ENCODE measurements around the gene PAX7.

The PAX7 gene

DNA sequence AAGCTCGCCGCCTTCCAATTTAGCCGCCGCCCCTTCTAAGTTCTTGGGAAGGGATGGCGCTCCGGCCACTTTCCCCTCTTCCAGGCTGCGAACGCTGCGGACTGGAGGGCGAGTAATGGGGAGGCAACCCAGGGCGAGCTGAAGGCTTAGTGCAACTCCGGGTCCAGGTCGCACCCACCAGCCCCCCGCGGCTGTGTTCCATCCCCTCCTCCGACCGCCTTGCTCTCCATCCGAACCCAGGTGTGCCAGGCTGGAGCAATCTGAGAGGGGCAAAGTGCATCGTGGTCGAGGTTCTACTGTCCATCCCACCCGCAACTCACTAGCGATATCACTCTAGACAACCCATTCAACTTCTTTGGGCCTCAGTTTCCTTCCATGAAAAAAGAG, 13.4 kb downstream of the PAX7 start:
- TF ChIP-seq, protein P1, sequence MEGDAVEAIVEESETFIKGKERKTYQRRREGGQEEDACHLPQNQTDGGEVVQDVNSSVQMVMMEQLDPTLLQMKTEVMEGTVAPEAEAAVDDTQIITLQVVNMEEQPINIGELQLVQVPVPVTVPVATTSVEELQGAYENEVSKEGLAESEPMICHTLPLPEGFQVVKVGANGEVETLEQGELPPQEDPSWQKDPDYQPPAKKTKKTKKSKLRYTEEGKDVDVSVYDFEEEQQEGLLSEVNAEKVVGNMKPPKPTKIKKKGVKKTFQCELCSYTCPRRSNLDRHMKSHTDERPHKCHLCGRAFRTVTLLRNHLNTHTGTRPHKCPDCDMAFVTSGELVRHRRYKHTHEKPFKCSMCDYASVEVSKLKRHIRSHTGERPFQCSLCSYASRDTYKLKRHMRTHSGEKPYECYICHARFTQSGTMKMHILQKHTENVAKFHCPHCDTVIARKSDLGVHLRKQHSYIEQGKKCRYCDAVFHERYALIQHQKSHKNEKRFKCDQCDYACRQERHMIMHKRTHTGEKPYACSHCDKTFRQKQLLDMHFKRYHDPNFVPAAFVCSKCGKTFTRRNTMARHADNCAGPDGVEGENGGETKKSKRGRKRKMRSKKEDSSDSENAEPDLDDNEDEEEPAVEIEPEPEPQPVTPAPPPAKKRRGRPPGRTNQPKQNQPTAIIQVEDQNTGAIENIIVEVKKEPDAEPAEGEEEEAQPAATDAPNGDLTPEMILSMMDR (IDR thresholded peaks at IDR 0.05; ENCODE audit: extremely low read depth, missing control alignments), result no peak
- peak; percentile 22 for DNase-seq (ENCODE audit: low spot score)

DNA sequence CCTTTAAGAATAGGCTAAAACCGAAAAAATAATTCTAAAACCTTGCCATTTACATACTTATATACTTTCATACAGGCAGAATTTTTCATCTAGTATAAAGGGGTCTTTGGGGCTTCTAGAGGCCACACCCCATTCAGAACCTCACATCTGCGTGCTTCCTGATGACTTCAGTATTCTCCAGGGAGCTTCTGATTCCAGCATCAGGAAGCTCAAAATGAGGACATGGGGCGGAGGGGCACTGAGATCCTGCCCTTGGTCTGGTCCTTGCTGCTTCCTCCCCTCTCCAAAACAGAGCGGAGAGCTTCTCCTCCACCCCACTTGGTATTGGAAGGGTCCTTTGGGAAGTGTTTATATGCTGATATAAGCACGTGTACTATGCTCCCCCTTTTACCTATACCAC, 13.8 kb downstream of the PAX7 start:
- TF ChIP-seq, protein P1 (IDR thresholded peaks at IDR 0.05; ENCODE audit: extremely low read depth, missing control alignments), result no peak
- DNase-seq (ENCODE audit: low spot score), result peak; percentile 41

DNA sequence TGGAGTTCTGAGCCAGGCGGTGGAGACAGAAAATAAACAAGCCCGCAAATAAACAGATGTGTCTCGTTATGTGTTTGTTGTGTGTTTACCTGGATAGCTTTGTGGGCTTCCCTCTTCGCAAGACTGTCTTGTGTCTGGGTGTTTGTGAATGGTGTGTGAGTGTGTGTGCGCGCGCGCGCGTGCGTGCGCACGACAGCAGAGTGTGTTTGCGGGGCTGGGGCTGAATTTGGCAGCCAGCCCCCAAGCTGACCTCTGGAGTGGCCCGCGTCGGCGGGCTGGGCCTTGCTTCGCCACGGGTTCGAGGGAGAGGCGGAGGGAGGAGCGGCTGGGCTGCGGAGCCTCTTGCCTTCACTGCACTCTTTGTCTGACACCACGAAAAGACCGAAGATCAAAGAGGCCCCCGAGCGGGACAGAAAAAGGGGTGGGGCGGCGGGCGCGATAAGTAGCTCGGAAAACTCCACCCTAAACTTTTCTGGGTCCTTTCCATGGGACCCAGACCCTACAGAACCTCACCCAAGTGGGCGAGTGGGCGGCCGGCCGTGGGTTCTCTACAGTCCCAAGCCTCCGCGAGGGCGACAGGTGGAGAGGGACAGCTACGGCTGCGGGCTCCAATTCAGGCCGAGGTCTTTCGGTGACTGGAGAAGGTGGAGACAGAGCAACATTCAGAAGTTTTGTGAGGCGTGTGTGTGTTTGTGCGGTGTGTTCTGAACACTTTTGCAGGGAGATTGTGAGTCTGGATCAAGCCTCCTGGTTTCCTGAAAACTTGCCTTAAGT, 14.5 kb downstream of the PAX7 start:
- TF ChIP-seq, protein P1 (IDR thresholded peaks at IDR 0.05; ENCODE audit: extremely low read depth, missing control alignments), result no peak
- peak; percentile 24 for DNase-seq (ENCODE audit: low spot score)

DNA sequence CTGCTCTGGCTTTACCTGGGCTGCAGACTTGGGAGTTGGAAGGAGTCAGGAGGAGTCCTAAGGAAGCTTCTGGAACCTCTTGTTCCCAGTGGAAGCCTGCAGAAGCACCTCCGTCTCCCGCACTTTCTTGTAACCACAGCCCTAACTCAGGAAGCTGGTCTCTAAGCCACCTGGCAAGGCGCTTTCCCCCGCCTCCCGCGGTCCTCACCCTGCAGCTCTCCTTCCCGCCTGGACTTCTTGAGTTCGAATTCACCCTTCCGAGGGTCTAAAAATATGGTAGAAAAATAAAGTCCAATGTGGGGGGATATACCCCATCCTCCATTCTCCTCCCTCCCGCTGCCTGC, 15.1 kb downstream of the PAX7 start:
- TF ChIP-seq, protein P1 (IDR thresholded peaks at IDR 0.05; ENCODE audit: extremely low read depth, missing control alignments), result no peak

DNA sequence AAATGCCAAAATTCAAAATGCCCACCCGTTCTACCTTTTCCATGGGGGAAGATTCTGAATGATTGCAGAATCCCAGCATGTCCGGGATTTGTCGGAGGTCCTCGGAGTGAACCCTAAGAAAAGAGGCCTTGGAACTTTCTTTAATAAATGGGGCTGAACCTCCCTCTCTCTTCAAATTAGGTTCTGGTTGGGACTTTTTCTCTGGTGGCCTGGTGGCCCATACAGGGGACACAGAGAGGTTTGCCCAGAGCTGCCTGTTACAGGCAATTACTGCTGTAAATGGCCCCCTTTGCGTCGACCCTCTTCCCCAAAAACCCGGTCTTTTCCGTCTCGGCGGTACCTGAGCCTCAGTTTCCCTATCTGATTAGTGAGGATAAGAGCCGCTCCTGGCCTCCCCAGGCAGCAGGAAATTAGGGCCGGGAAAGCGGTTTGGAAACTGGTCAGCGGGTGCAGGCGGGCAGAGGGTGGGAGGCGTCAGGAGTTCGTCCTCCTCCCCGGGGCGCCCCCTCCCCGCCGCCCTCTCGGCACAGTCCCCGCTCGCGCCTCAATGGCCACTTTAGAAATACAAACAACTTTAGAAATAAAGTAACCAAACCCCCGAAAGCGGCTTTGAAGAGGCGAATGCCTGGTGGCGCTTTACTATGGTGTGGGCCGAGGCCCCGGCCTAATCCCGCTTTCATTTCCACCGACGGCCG, 15.6 kb downstream of the PAX7 start:
- DNase-seq (ENCODE audit: low spot score), result peak; percentile 45
- TF ChIP-seq, protein P1 (IDR thresholded peaks at IDR 0.05; ENCODE audit: extremely low read depth, missing control alignments), result no peak

More for the DNA sequence above, 15.1 kb downstream of the PAX7 start:
- DNase-seq (ENCODE audit: low spot score), result peak; percentile 35

DNA sequence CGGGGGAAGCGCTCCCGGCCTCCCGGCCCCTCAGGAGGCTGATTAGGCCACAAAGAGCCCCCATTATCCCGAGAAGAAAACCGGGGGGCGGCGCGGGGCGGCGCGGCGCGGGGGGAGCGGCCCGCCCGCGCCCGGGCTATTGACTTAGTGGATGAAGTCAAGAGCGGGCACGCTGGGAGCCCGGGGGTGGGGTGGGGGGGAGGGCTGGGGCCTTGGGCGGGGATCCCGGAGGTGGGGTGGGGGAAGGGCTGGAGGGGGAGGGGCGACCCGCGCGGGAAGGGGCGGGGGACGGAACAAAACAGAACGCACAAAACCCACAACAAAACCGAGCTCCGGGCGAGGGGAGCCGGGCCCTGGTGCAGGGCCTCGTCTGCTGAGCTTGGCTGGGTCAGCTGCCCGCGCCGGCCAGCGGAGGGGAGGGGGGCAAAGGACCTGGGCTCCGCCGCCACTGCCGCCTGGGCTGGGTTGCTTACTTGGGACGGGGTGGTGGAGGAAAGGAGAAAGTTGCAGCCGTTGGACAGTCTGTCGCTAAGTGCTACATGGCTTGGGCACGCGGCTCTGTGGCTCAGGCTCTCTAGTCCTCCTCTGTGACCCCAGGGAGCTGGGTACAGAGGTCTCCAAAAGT, 16.3 kb downstream of the PAX7 start:
- DNase-seq (ENCODE audit: low spot score), result peak; percentile 43
- TF ChIP-seq, protein P1 (IDR thresholded peaks at IDR 0.05; ENCODE audit: extremely low read depth, missing control alignments), result no peak

DNA sequence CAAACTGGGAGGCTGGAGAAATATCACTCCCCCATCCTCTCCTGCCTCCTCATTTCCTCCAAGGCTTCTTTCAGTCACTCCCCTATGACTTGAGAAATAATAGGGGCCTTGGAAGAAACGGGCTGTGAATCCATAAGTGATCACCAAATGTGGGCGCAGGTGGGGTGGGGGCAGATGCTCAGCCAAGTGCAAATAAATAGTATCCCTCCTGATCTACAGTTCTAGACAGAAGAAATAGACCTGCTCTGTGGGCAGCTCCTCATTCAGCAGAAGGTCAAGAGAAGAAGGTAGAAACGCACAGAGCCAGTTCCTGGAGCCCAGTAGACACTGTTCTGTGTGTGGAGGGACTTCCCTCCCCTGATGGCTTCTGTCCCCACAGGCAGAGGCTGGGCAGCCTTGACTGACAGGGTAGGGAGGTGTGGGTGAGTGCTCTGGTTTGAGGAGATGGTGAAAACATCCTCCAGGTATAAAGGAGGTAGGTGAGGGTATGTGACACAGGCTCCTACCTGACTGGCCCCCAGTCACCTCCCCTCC, 17.1 kb downstream of the PAX7 start:
- DNase-seq (ENCODE audit: low spot score), result peak; percentile 35
- TF ChIP-seq, protein P1 (IDR thresholded peaks at IDR 0.05; ENCODE audit: extremely low read depth, missing control alignments), result no peak

Data from GM20000 (cell line).